Activated CD4-positive, CD25-positive, alpha-beta regulatory T cell treated with anti-CD3 and anti-CD28 coated beads, Interleukin-2, amount 50 U/mL, for 16 hours (primary cell): ENCODE data around the gene ZNF141.
"Not testable (repeated sequence)": the region's sequence is repeated elsewhere in the genome, so short reads cannot be mapped to it uniquely, and the experiment has no call there.

ENCODE experiments used
- DNase-seq: peaks from one replicate; pipeline ENCODE4 v3.0.0-alpha.2; 2020; ENCODE audit warnings: low read depth, low spot score

Gene ZNF141

GRCh38 chr4:337143-337931 lies at the start of gene ZNF141:
TSS of gene ZNF141 (plus strand) at chr4:337814. CDS start at chr4:337984, 170 bp downstream.
- DNase-seq, result peak; percentile 85

- no peak for DNase-seq
These were observed 48.7 kb upstream of the ZNF141 start for GRCh38 chr4:288891-289290.

- no peak for DNase-seq
These were observed 42.9 kb upstream of the ZNF141 start for GRCh38 chr4:294732-295131.

GRCh38 chr4:302381-302780 lies 35.2 kb upstream of the ZNF141 start:
- no peak for DNase-seq

- not testable (repeated sequence) for DNase-seq
These were observed 33.1 kb upstream of the ZNF141 start for GRCh38 chr4:304516-304915.

GRCh38 chr4:304969-305680 lies 32.5 kb upstream of the ZNF141 start, which contains the start of gene ZNF732:
TSS of gene ZNF732 (minus strand) at chr4:305474. CDS start at chr4:305310, 164 bp downstream.
- DNase-seq, result no peak

GRCh38 chr4:306551-306961 lies 31.1 kb upstream of the ZNF141 start:
- no peak for DNase-seq

GRCh38 chr4:309807-310206 lies 27.8 kb upstream of the ZNF141 start:
- DNase-seq, result no peak

- no peak for DNase-seq
These were observed 23.2 kb upstream of the ZNF141 start for GRCh38 chr4:314296-314903.

- no peak for DNase-seq
These were observed 8.9 kb upstream of the ZNF141 start for GRCh38 chr4:328729-329128.

- no peak for DNase-seq
These were observed 2.1 kb upstream of the ZNF141 start for GRCh38 chr4:335515-335914.

GRCh38 chr4:336099-336892 lies 1.3 kb upstream of the ZNF141 start:
- no peak for DNase-seq

- no peak for DNase-seq
These were observed 796 bp upstream of the ZNF141 start for GRCh38 chr4:336893-337142.

- peak; percentile 10 for DNase-seq
These were observed 531 bp downstream of the ZNF141 start for GRCh38 chr4:337932-338758.

- no peak for DNase-seq
These were observed 1.1 kb downstream of the ZNF141 start for GRCh38 chr4:338759-339097.

GRCh38 chr4:340011-340410 lies 2.4 kb downstream of the ZNF141 start:
- DNase-seq, result no peak

GRCh38 chr4:373062-373839 lies 35.6 kb downstream of the ZNF141 start:
- no peak for DNase-seq

GRCh38 chr4:374298-375160 lies 36.9 kb downstream of the ZNF141 start:
- no peak for DNase-seq

GRCh38 chr4:384311-385010 lies 46.8 kb downstream of the ZNF141 start:
- DNase-seq, result no peak
